Breast epithelium (tissue), 3 donors: ENCODE measurements around the gene ADA.

Experiments used
- CTCF ChIP-seq, 3 donors: fragments of 450-650 bp; IDR thresholded peaks; one replicate each; pipeline ENCODE4 v1.5.1; 2016 to 2017; ENCODE audit warnings: antibody characterized with exemption in 3 of 3, mild to moderate bottlenecking in 3 of 3, moderate library complexity in 3 of 3
- POLR2A ChIP-seq: fragments of 450-650 bp; IDR thresholded peaks from one replicate; pipeline ENCODE4 v1.6.1; 2016; ENCODE audit warnings: antibody characterized with exemption, mild to moderate bottlenecking, moderate library complexity

- TF ChIP-seq POLR2A (no peak), CTCF (IDR thresholded peaks at IDR 0.05) (no peak)
Measured at GRCh38 chr20:44644230-44644617, 7.3 kb downstream of the ADA start.
